ENCODE data around the gene HSPA4.
"Not testable (repeated sequence)": the region's sequence is repeated elsewhere in the genome, so short reads cannot be mapped to it uniquely, and the experiment has no call there.

The HSPA4 gene

GRCh38 chr5:133026664-133027153, 25.1 kb upstream of the HSPA4 start:
- H3K4me3 ChIP-seq (ENCODE audit: low read depth, low read length) = peak overlapping the region; percentile 92
- no peak for TF ChIP-seq CTCF (IDR thresholded peaks at IDR 0.05; ENCODE audit: insufficient read depth, low read depth, low read length, missing control alignments)
- no peak for DNase-seq (ENCODE audit: low read depth)

- no peak for DNase-seq (ENCODE audit: low read depth)
- H3K4me3 ChIP-seq (ENCODE audit: low read depth, low read length) = no peak overlapping the region
- TF ChIP-seq CTCF (IDR thresholded peaks at IDR 0.05; ENCODE audit: insufficient read depth, low read depth, low read length, missing control alignments) = no peak
Observed at GRCh38 chr5:133029416-133029815, 22.4 kb upstream of the HSPA4 start.

- DNase-seq (ENCODE audit: low read depth) = no peak
- H3K4me3 ChIP-seq (ENCODE audit: low read depth, low read length) = no peak overlapping the region
- TF ChIP-seq CTCF (IDR thresholded peaks at IDR 0.05; ENCODE audit: insufficient read depth, low read depth, low read length, missing control alignments) = no peak
Observed at GRCh38 chr5:133030343-133031005, 21.3 kb upstream of the HSPA4 start.

- no peak for TF ChIP-seq CTCF (IDR thresholded peaks at IDR 0.05; ENCODE audit: insufficient read depth, low read depth, low read length, missing control alignments)
- DNase-seq (ENCODE audit: low read depth) = peak; percentile 53
- H3K4me3 ChIP-seq (ENCODE audit: low read depth, low read length) = no peak overlapping the region
Observed at GRCh38 chr5:133032852-133033742, 18.7 kb upstream of the HSPA4 start.

GRCh38 chr5:133034064-133034463, 17.7 kb upstream of the HSPA4 start:
- H3K4me3 ChIP-seq (ENCODE audit: low read depth, low read length) = no peak overlapping the region
- no peak for TF ChIP-seq CTCF (IDR thresholded peaks at IDR 0.05; ENCODE audit: insufficient read depth, low read depth, low read length, missing control alignments)
- no peak for DNase-seq (ENCODE audit: low read depth)

GRCh38 chr5:133035224-133035623, 16.6 kb upstream of the HSPA4 start:
- no peak for TF ChIP-seq CTCF (IDR thresholded peaks at IDR 0.05; ENCODE audit: insufficient read depth, low read depth, low read length, missing control alignments)
- no peak for DNase-seq (ENCODE audit: low read depth)
- H3K4me3 ChIP-seq (ENCODE audit: low read depth, low read length) = no peak overlapping the region

GRCh38 chr5:133036677-133037076, 15.1 kb upstream of the HSPA4 start:
- H3K4me3 ChIP-seq (ENCODE audit: low read depth, low read length); DNase-seq (ENCODE audit: low read depth): not testable (repeated sequence)
